B cell (primary cell): Measurements from ENCODE around the gene SMURF2. TPM values are rescaled to one million over a fixed set of nuclear protein-coding genes. Genes with fewer than 3 reads are reported as not detected.

Source experiments
- ATAC-seq: fragments of 200-7000 bp; cut with Tn5 transposase; one replicate; pipeline ENCODE4 v1.10.0; 2021; ENCODE audit warnings: low read depth, mild to moderate bottlenecking, moderate number of reproducible peaks, moderate library complexity
- CTCF ChIA-PET: fragments of 350-600 bp; sonication (Branson Sonifier 250); formaldehyde crosslinking; loops from one replicate; lab custom pipeline; 2021; ENCODE audit warnings: antibody characterized with exemption, inconsistent platforms; lab: Charles Lee
- POLR2A ChIA-PET: fragments of 350-600 bp; sonication (Branson Sonifier 250); formaldehyde crosslinking; loops from one replicate; lab custom pipeline; 2021; ENCODE audit warnings: antibody characterized with exemption; lab: Charles Lee
- DNase-seq: peaks from one replicate; pipeline ENCODE4 v3.0.0; 2013
- H2AFZ ChIP-seq: 2 replicates; pipeline ENCODE4 v1.6.1; 2012; ENCODE audit warnings: mild to moderate bottlenecking, low read depth, low read length; ENCODE audit not compliant: insufficient read depth, poor library complexity, severe bottlenecking
- H3K27ac ChIP-seq, 2 donors: 1 replicate in 1 of 2; 2 replicates in 1 of 2; pipeline ENCODE4 v1.5.1; 2012 to 2013; ENCODE audit warnings: low read length in 2 of 2, mild to moderate bottlenecking in 2 of 2, moderate library complexity in 1 of 2
- H3K27me3 ChIP-seq, 4 experiments: fragments of 200-600 bp in 1 of 4; sonication (generic) in 1 of 4; replicated peaks in 1 of 4; 1 replicate in 2 of 4; 2 replicates in 2 of 4; pipeline versions ENCODE4 v1.6.1 to v1.7.0; 2013 to 2016; ENCODE audit warnings: low read length in 3 of 4, mild to moderate bottlenecking in 2 of 4, mixed read lengths in 1 of 4, moderate library complexity in 1 of 4; ENCODE audit not compliant: insufficient read depth in 4 of 4, control insufficient read depth in 3 of 4; ENCODE audit errors: control extremely low read depth in 1 of 4
- H3K36me3 ChIP-seq, 2 experiments: replicated peaks in 1 of 2; 1 replicate in 1 of 2; 2 replicates in 1 of 2; pipeline versions ENCODE4 v1.6.1 to v1.7.1; 2013; ENCODE audit warnings: low read length in 1 of 2; ENCODE audit not compliant: insufficient read depth in 2 of 2, control insufficient read depth in 1 of 2; ENCODE audit errors: control extremely low read depth in 1 of 2, extremely low read depth in 1 of 2
- H3K4me1 ChIP-seq, 2 donors: fragments of 200-600 bp in 1 of 2; sonication (generic) in 1 of 2; 1 replicate in 1 of 2; 2 replicates in 1 of 2; pipeline versions ENCODE4 v1.5.1 to v1.6.1; 2013 to 2017; ENCODE audit warnings: low read length in 2 of 2; ENCODE audit not compliant: control insufficient read depth in 2 of 2, insufficient read depth in 2 of 2
- H3K4me2 ChIP-seq: replicated peaks from 2 replicates; pipeline ENCODE3; 2012; ENCODE audit warnings: mild to moderate bottlenecking, low read depth, low read length; ENCODE audit not compliant: poor library complexity, severe bottlenecking
- H3K4me3 ChIP-seq, 5 experiments: fragments of 200-600 bp in 1 of 5; sonication (generic) in 1 of 5; 1 replicate in 3 of 5; 2 replicates in 2 of 5; pipeline versions ENCODE4 v1.5.1 to v1.7.0; 2011 to 2016; ENCODE audit warnings: low read length in 4 of 5, mild to moderate bottlenecking in 4 of 5, low read depth in 2 of 5, control low read depth in 1 of 5, moderate library complexity in 1 of 5; ENCODE audit not compliant: insufficient read depth in 1 of 5; ENCODE audit errors: control extremely low read depth in 1 of 5, extremely low read depth in 1 of 5
- H3K79me2 ChIP-seq: fragments of 200-600 bp; sonication (generic); one replicate; pipeline ENCODE4 v1.6.0; 2016; ENCODE audit warnings: low read length; ENCODE audit not compliant: control insufficient read depth, insufficient read depth
- H3K9ac ChIP-seq: fragments of 200-600 bp; sonication (generic); 2 replicates; pipeline ENCODE4 v1.6.1; 2017; ENCODE audit warnings: mild to moderate bottlenecking, low read length, moderate library complexity
- H3K9me3 ChIP-seq, 3 donors: one replicate each; pipeline versions ENCODE4 v1.6.1 to v1.7.1; 2013; ENCODE audit warnings: low read length in 2 of 3; ENCODE audit not compliant: control insufficient read depth in 2 of 3, insufficient read depth in 1 of 3; ENCODE audit errors: control extremely low read depth in 1 of 3
- H4K20me1 ChIP-seq: 2 replicates; pipeline ENCODE4 v1.6.0; 2012; ENCODE audit warnings: mild to moderate bottlenecking, low read length; ENCODE audit not compliant: insufficient read depth, control insufficient read depth, poor library complexity, severe bottlenecking
- H3K27ac Mint-ChIP-seq: one replicate; pipeline ENCODE4 v1.8.0; 2021; ENCODE audit warnings: mixed read lengths
- H3K27me3 Mint-ChIP-seq: one replicate; pipeline ENCODE4 v1.8.0; 2021; ENCODE audit warnings: mixed read lengths
- H3K4me1 Mint-ChIP-seq: one replicate; pipeline ENCODE4 v1.8.0; 2021; ENCODE audit warnings: mixed read lengths
- H3K4me3 Mint-ChIP-seq: one replicate; pipeline ENCODE4 v1.8.0; 2021; ENCODE audit warnings: mixed read lengths
- H3K9me3 Mint-ChIP-seq: one replicate; pipeline ENCODE4 v1.8.0; 2022; ENCODE audit warnings: mixed read lengths; ENCODE audit not compliant: insufficient read depth
- EZH2 ChIP-seq: IDR thresholded peaks from 2 replicates; pipeline ENCODE4 v1.6.1; 2012; ENCODE audit warnings: borderline replicate concordance, low read depth, mild to moderate bottlenecking, moderate library complexity, low read length; ENCODE audit not compliant: insufficient read depth, poor library complexity, severe bottlenecking
- WGBS: methylation state at CpG from one replicate; pipeline ENCODE4 v1.1.5; 2013; ENCODE audit warnings: missing lambda C conversion rate; ENCODE audit not compliant: insufficient coverage; 5-methylcytosine and 5-hydroxymethylcytosine counted together
- intact Hi-C: fragments of 100-400 bp; cut with micrococcal nuclease; formaldehyde crosslinking; loops from one replicate; pipeline ENCODE4 v1.10.0; 2022
- polyA plus RNA-seq: library from polyadenylated mRNA; depleted of rRNA; stranded (reverse); fragments of >200 nt; gene quantifications from 2 replicates; pipeline ENCODE4 v1.2.3, GENCODE V29; 2012
- total RNA-seq, 2 donors: library from RNA; stranded (reverse); fragments of 120-200 nt in 1 of 2; gene quantifications; 1 replicate in 1 of 2; 2 replicates in 1 of 2; pipeline versions ENCODE4 v1.2.3 to v1.2.4, GENCODE V29; 2013 to 2022
- TF ChIP-seq, protein P1 (sequence below): fragments of 200-600 bp; IDR thresholded peaks from one replicate; pipeline ENCODE4 v1.8.0; 2022; ENCODE audit warnings: antibody characterized with exemption, mild to moderate bottlenecking

The SMURF2 gene
- total and polyA plus RNA-seq, 2 donors (not counting 1 experiment from before 2014, with no cell fraction given), result 9.2 to 32.8 TPM

- no peaks in the 10 kb centered on the region for H3K9me3 ChIP-seq
- ChIA-PET POLR2A (no interaction called here), CTCF (no interaction called here)
- DNase-seq, result no peak
- no peak for TF ChIP-seq EZH2
- TF ChIP-seq, protein P1, sequence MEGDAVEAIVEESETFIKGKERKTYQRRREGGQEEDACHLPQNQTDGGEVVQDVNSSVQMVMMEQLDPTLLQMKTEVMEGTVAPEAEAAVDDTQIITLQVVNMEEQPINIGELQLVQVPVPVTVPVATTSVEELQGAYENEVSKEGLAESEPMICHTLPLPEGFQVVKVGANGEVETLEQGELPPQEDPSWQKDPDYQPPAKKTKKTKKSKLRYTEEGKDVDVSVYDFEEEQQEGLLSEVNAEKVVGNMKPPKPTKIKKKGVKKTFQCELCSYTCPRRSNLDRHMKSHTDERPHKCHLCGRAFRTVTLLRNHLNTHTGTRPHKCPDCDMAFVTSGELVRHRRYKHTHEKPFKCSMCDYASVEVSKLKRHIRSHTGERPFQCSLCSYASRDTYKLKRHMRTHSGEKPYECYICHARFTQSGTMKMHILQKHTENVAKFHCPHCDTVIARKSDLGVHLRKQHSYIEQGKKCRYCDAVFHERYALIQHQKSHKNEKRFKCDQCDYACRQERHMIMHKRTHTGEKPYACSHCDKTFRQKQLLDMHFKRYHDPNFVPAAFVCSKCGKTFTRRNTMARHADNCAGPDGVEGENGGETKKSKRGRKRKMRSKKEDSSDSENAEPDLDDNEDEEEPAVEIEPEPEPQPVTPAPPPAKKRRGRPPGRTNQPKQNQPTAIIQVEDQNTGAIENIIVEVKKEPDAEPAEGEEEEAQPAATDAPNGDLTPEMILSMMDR, result no peak
- no peak overlapping the region for H3K4me2 ChIP-seq
- no CpG with 5 or more reads among the region's 4 CpGs for WGBS
- no peaks in the 10 kb centered on the region for H3K36me3 ChIP-seq
- Mint-ChIP-seq H3K27ac (no peak overlapping the region), H3K4me3 (no peak overlapping the region), H3K4me1 (peaks cover 37% of the 10 kb centered on the region), H3K27me3 (no peaks in the 10 kb centered on the region), H3K9me3 (no peaks in the 10 kb centered on the region)
- no peak overlapping the region for H3K27ac ChIP-seq
- H4K20me1 ChIP-seq, result peaks cover 73% of the 10 kb centered on the region
- H3K79me2 ChIP-seq, result peaks cover 94% of the 10 kb centered on the region
- intact Hi-C loops, result no loop called here
- peaks cover 11 to 12% of the 10 kb centered on the region in 2 donors for H3K4me1 ChIP-seq
- no peak overlapping the region for H3K9ac ChIP-seq
- no peak for ATAC-seq
- H2AFZ ChIP-seq, result no peak overlapping the region
- H3K4me3 ChIP-seq, result no peak overlapping the region
- H3K27me3 ChIP-seq, result no peaks in the 10 kb centered on the region
These were observed 22.6 kb downstream of the SMURF2 start for GRCh38 chr17:64639516-64639915.

GRCh38 chr17:64638552-64639203 is 23.4 kb downstream of the SMURF2 start:
- CTCF ChIA-PET, result interaction anchor here (0.7 kb wide), 1 partner anchor 222 kb away, joined by 3 read pairs; no protein-coding TSS in a partner anchor
- intact Hi-C loops, result no loop called here

More at GRCh38 chr17:64638552-64639203, 23.4 kb downstream of the SMURF2 start:
- TF ChIP-seq, protein P1, result no peak
- TF ChIP-seq EZH2, result no peak
- Mint-ChIP-seq H3K4me3 (no peak overlapping the region), H3K4me1 (peaks cover 42% of the 10 kb centered on the region), H3K27ac (no peak overlapping the region), H3K9me3 (no peaks in the 10 kb centered on the region), H3K27me3 (no peaks in the 10 kb centered on the region)
- Histone ChIP-seq H3K27me3 (no peaks in the 10 kb centered on the region), H3K9ac (no peak overlapping the region), H3K4me3 (no peak overlapping the region), H3K9me3 (no peaks in the 10 kb centered on the region), H3K27ac (no peak overlapping the region), H3K36me3 (no peaks in the 10 kb centered on the region), H3K79me2 (peaks cover 94% of the 10 kb centered on the region), H2AFZ (no peak overlapping the region), H3K4me1 (peaks cover 11 to 16% of the 10 kb centered on the region in 2 donors), H3K4me2 (no peak overlapping the region), H4K20me1 (peaks cover 73% of the 10 kb centered on the region)
- WGBS, result 29% methylated on average over 1 of the region's 2 CpGs
- ATAC-seq, result no peak
- DNase-seq, result no peak
- POLR2A ChIA-PET, result no interaction called here
